22Rv1 (cell line): ENCODE data around the gene STAC.

Source experiments
- H3K27ac ChIP-seq: fragments of 450-650 bp; 2 replicates; pipeline ENCODE4 v1.5.1; 2017
- CTCF ChIP-seq: fragments of 450-650 bp; IDR thresholded peaks from 2 replicates; pipeline ENCODE4 v1.5.1; 2017; ENCODE audit warnings: mild to moderate bottlenecking
- ZFX ChIP-seq: fragments of 450-650 bp; IDR thresholded peaks from 2 replicates; pipeline ENCODE4 v1.6.1; 2017; ENCODE audit warnings: antibody characterized with exemption, borderline replicate concordance

Gene STAC

GRCh38 chr3:36487616-36488015, 107.3 kb downstream of the STAC start:
- TF ChIP-seq ZFX (no peak), CTCF (no peak)

GRCh38 chr3:36488077-36488789, 107.9 kb downstream of the STAC start:
- H3K27ac ChIP-seq: no peak overlapping the region
- TF ChIP-seq CTCF (no peak), ZFX (no peak)

More at GRCh38 chr3:36487616-36488015, 107.3 kb downstream of the STAC start:
- no peak overlapping the region for H3K27ac ChIP-seq

- no peak overlapping the region for H3K27ac ChIP-seq
- TF ChIP-seq CTCF (no peak), ZFX (no peak)
Observed at GRCh38 chr3:36489101-36489500, 108.8 kb downstream of the STAC start.

GRCh38 chr3:36489679-36490425, 109.5 kb downstream of the STAC start:
- TF ChIP-seq CTCF: no peak
- TF ChIP-seq ZFX: no peak
- H3K27ac ChIP-seq: no peak overlapping the region

- H3K27ac ChIP-seq: no peak overlapping the region
- no peak for TF ChIP-seq CTCF
Observed at GRCh38 chr3:36493051-36493450, 112.7 kb downstream of the STAC start.

GRCh38 chr3:36494461-36495109, 114.3 kb downstream of the STAC start:
- TF ChIP-seq CTCF: no peak
- no peak for TF ChIP-seq ZFX
- no peak overlapping the region for H3K27ac ChIP-seq
